ENCODE results near the gene STMND1.

Gene STMND1

DNA sequence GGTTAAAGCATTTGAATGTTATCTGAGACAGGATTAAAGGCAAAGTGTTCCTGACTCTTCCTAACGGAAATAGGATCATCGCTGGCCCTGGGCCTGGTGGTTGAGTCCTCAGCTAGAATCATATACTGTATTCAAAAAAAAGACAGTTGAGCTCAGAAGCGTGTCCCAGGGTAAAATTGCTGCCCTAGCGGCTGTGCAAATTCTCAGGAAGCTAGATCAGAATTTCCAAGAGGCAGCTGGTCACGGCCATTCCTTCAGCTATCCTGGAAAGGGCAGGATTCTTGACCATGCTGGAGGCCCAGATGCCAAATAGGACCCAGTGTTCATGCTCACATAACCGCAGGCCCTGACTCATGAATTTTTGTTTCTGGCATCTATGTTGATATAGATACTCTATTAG, 67.4 kb downstream of the STMND1 start:
- Histone ChIP-seq H3K4me1 (ENCODE audit: control insufficient read depth, insufficient read depth, low read length) (no peaks in the 10 kb centered on the region), H3K9ac (ENCODE audit: low read length) (no peak overlapping the region), H3K36me3 (ENCODE audit: control insufficient read depth, insufficient read depth, low read length) (no peaks in the 10 kb centered on the region), H3K4me3 (ENCODE audit: low read length) (no peak overlapping the region), H3K9me3 (ENCODE audit: control insufficient read depth, low read length) (no peaks in the 10 kb centered on the region), H3K27me3 (ENCODE audit: control insufficient read depth, insufficient read depth, low read length) (no peaks in the 10 kb centered on the region)

DNA sequence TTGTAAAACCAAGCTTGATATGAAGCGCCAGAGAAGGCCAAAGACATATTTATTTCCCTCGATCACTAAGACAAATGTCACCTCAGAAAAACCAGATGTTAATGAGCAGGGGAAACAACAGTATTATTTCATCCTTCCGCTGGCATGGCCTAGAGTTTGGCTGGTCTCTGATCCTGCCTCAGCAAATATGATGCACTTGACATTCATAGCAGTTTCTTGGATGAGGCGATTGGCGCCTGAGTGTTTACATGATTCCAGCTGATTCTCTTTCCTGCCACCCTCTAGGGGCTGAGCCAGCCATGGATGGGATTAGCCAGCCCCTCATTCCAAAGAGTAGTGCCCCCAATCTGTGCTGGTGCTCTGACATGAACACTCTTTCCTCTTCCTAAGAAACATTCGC, 67.9 kb downstream of the STMND1 start:
- Histone ChIP-seq H3K4me1 (ENCODE audit: control insufficient read depth, insufficient read depth, low read length) (no peaks in the 10 kb centered on the region), H3K4me3 (ENCODE audit: low read length) (no peak overlapping the region), H3K9ac (ENCODE audit: low read length) (no peak overlapping the region), H3K27me3 (ENCODE audit: control insufficient read depth, insufficient read depth, low read length) (no peaks in the 10 kb centered on the region), H3K9me3 (ENCODE audit: control insufficient read depth, low read length) (no peaks in the 10 kb centered on the region), H3K36me3 (ENCODE audit: control insufficient read depth, insufficient read depth, low read length) (no peaks in the 10 kb centered on the region)

DNA sequence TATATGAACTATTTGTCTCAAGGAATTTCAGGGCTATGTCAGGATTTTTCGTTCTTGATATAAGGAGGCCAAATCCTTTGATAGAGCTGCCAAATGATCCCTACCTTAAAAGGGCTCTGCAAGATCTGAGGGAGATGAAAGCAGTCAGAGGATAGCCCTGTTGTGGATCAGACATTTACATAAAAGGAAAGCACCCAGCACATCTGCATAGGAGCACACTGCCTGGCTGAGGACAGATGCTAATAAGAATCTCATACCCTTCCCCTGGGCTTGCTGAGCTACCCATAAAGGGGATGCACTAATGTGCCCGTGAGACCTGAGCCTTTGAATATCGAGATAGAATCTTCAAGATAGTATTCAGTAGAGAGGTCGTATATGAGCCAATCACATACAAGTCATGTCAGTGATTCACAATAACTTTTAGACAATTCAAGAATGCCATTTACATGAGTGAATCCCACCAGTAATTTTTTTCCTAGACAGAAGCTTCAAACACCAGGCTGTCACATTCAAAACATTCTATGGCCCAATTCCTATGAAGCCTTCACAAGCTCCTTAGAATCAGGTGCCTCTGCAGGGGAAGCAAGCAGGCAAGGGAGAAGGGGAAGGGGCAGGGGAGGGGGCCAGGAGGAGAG, 71.1 kb downstream of the STMND1 start:
- no peak overlapping the region for H3K9ac ChIP-seq (ENCODE audit: low read length)
- no peak overlapping the region for H3K4me3 ChIP-seq (ENCODE audit: low read length)
- no peaks in the 10 kb centered on the region for H3K36me3 ChIP-seq (ENCODE audit: control insufficient read depth, insufficient read depth, low read length)
- H3K27me3 ChIP-seq (ENCODE audit: control insufficient read depth, insufficient read depth, low read length): peaks cover 4% of the 10 kb centered on the region
- H3K4me1 ChIP-seq (ENCODE audit: control insufficient read depth, insufficient read depth, low read length): no peaks in the 10 kb centered on the region
- no peaks in the 10 kb centered on the region for H3K9me3 ChIP-seq (ENCODE audit: control insufficient read depth, low read length)

DNA sequence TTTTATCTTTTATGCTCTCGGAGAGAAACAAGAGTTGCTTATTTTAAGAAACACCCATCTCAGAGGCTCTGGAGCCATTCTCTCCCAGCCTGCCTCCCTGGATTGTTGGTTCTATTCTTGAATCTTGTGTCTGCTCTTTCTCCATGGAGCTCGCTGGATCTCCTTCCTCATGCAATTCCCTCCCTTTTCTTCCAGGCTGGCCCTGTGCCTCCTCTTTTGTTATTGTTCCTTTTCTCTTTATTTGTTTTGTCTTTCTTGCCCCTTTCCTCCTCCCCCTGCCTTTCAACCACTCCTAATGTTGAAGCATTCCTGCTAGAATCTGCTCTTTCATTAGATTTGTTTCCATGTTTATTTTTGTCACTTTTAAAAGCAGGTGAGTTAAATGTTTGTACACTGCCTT, 76.5 kb downstream of the STMND1 start:
- Histone ChIP-seq H3K27me3 (ENCODE audit: control insufficient read depth, insufficient read depth, low read length) (peaks cover 4% of the 10 kb centered on the region), H3K9ac (ENCODE audit: low read length) (no peak overlapping the region), H3K36me3 (ENCODE audit: control insufficient read depth, insufficient read depth, low read length) (no peaks in the 10 kb centered on the region), H3K9me3 (ENCODE audit: control insufficient read depth, low read length) (no peaks in the 10 kb centered on the region), H3K4me3 (ENCODE audit: low read length) (no peak overlapping the region), H3K4me1 (ENCODE audit: control insufficient read depth, insufficient read depth, low read length) (no peaks in the 10 kb centered on the region)

DNA sequence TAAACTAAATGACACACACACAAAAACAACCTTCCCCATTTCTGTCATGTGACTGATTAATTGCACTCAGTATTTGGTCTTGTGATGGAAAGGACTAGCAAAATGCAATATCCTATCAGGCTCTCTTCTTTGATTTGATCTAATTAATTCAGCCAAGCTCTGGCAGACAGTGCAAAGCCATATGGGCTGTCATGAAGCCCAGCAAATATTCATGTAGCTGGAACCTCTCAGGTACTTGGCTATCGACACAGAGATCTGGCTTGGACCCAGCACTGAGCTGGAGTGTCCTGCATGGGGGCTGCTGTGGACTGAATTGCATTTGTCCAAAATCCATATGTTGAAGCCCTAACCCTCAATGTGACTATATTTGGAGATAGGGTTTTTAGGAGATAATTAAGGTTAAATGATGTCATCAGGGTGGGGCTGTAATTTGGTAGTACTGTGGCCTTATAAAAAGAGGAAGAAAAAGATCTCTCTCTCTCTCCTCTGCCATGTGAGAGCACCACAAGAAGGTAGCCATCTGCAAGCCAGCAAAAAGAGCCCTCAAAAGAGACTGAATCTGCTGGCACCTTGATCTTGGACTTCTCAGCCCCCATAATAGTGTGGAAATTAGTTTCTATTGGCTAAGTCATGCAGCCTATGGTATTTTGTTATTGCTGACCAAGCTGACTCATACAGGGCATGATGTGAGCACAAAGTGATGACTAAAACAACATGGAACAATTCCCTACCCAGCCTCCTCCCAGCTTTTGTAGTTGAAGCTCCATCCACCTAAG, 77.1 kb downstream of the STMND1 start:
- Histone ChIP-seq H3K4me1 (ENCODE audit: control insufficient read depth, insufficient read depth, low read length) (no peaks in the 10 kb centered on the region), H3K9ac (ENCODE audit: low read length) (no peak overlapping the region), H3K9me3 (ENCODE audit: control insufficient read depth, low read length) (no peaks in the 10 kb centered on the region), H3K4me3 (ENCODE audit: low read length) (no peak overlapping the region), H3K36me3 (ENCODE audit: control insufficient read depth, insufficient read depth, low read length) (no peaks in the 10 kb centered on the region), H3K27me3 (ENCODE audit: control insufficient read depth, insufficient read depth, low read length) (peaks cover 4% of the 10 kb centered on the region)

DNA sequence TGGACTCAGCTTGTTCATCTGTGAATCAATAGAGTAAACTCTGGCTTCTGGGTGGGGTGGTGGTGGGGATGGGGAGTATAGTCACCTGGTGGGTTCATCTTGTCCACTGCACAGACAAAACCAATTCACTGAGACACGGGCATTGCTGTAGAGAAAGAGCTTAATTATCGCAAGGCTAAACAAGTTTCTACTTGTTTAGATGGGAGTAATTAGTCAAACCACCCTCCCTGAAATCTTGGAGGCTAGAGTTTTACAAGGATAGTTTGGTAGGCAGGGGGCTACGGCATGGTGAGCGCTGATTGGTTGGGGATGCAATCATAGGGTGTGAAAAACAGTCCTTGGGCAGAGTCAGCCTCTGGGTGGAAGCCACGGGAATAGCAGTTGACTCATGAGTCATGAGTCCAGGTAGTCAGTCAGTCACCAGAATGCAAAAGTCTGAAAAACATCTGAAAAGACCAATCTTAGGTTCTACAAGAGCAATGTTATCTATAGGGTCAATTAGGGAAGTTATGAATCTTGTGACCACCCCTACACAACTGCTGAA, 77.8 kb downstream of the STMND1 start:
- peaks cover 4% of the 10 kb centered on the region for H3K27me3 ChIP-seq (ENCODE audit: control insufficient read depth, insufficient read depth, low read length)
- H3K36me3 ChIP-seq (ENCODE audit: control insufficient read depth, insufficient read depth, low read length): no peaks in the 10 kb centered on the region
- H3K4me1 ChIP-seq (ENCODE audit: control insufficient read depth, insufficient read depth, low read length): no peaks in the 10 kb centered on the region
- H3K4me3 ChIP-seq (ENCODE audit: low read length): no peak overlapping the region
- H3K9me3 ChIP-seq (ENCODE audit: control insufficient read depth, low read length): no peaks in the 10 kb centered on the region
- H3K9ac ChIP-seq (ENCODE audit: low read length): no peak overlapping the region

Measured in mucosa of stomach (tissue), 1 donor.